Astrocyte (in vitro differentiated cells and primary cell): ENCODE measurements around the gene PTPRE. TPM values are rescaled to one million over a fixed set of nuclear protein-coding genes. Genes with fewer than 3 reads are reported as not detected.

Source experiments
- DNase-seq: peaks from one replicate; pipeline ENCODE4 v3.0.0-alpha.2; 2010; ENCODE audit warnings: low read depth
- FAIRE-seq: peaks from 2 replicates; lab custom pipeline; 2011; peaks lifted over from hg19 to GRCh38; lab: Jason Lieb, UNC
- H2AFZ ChIP-seq: 2 replicates; pipeline ENCODE4 v1.6.0; 2012; ENCODE audit warnings: low read depth, low read length, inconsistent platforms
- H3K27ac ChIP-seq: 2 replicates; pipeline ENCODE4 v1.5.1; 2011; ENCODE audit warnings: low read depth, low read length, inconsistent platforms
- H3K27me3 ChIP-seq: 2 replicates; pipeline ENCODE4 v1.6.0; 2011; ENCODE audit warnings: low read length, inconsistent platforms; ENCODE audit not compliant: insufficient read depth
- H3K36me3 ChIP-seq: 2 replicates; pipeline ENCODE4 v1.5.1; 2011; ENCODE audit warnings: low read length, inconsistent platforms; ENCODE audit not compliant: insufficient read depth
- H3K4me1 ChIP-seq: 2 replicates; pipeline ENCODE4 v1.5.1; 2011; ENCODE audit warnings: low read length, inconsistent platforms; ENCODE audit not compliant: insufficient read depth
- H3K4me2 ChIP-seq: 2 replicates; pipeline ENCODE4 v1.6.0; 2012; ENCODE audit warnings: low read length, inconsistent platforms
- H3K4me3 ChIP-seq: 2 replicates; pipeline ENCODE4 v1.5.1; 2011; ENCODE audit warnings: low read depth, mild to moderate bottlenecking, low read length, inconsistent platforms; ENCODE audit not compliant: insufficient read depth
- H3K79me2 ChIP-seq: 2 replicates; pipeline ENCODE4 v1.6.0; 2012; ENCODE audit warnings: mild to moderate bottlenecking, low read length, inconsistent platforms; ENCODE audit not compliant: insufficient read depth
- H3K9ac ChIP-seq: 2 replicates; pipeline ENCODE4 v1.6.0; 2012; ENCODE audit warnings: mild to moderate bottlenecking, low read length, inconsistent platforms
- H3K9me3 ChIP-seq: 2 replicates; pipeline ENCODE4 v1.5.1; 2012; ENCODE audit warnings: low read depth, mild to moderate bottlenecking, low read length, inconsistent platforms; ENCODE audit not compliant: insufficient read depth
- H4K20me1 ChIP-seq: 2 replicates; pipeline ENCODE4 v1.6.0; 2012; ENCODE audit warnings: low read length, inconsistent platforms; ENCODE audit not compliant: insufficient read depth
- H3K27ac Mint-ChIP-seq: one replicate; pipeline ENCODE4 v1.8.0; 2021; ENCODE audit warnings: mild to moderate bottlenecking, mixed read lengths; ENCODE audit not compliant: unreplicated experiment
- H3K27me3 Mint-ChIP-seq: one replicate; pipeline ENCODE4 v1.8.0; 2021; ENCODE audit warnings: low read depth, mixed read lengths; ENCODE audit not compliant: unreplicated experiment
- H3K36me3 Mint-ChIP-seq: one replicate; pipeline ENCODE4 v1.8.0; 2021; ENCODE audit warnings: low read depth, mixed read lengths; ENCODE audit not compliant: unreplicated experiment
- H3K4me1 Mint-ChIP-seq: one replicate; pipeline ENCODE4 v1.8.0; 2021; ENCODE audit warnings: low read depth, mixed read lengths; ENCODE audit not compliant: unreplicated experiment
- H3K4me3 Mint-ChIP-seq: one replicate; pipeline ENCODE4 v1.8.0; 2021; ENCODE audit warnings: mild to moderate bottlenecking, moderate library complexity, mixed read lengths; ENCODE audit not compliant: unreplicated experiment
- H3K9me3 Mint-ChIP-seq: one replicate; pipeline ENCODE4 v1.8.0; 2021; ENCODE audit warnings: mild to moderate bottlenecking, mixed read lengths; ENCODE audit not compliant: unreplicated experiment
- EZH2 ChIP-seq: IDR thresholded peaks from 2 replicates; pipeline ENCODE4 v1.6.1; 2012; ENCODE audit warnings: mild to moderate bottlenecking, low read length, inconsistent platforms; ENCODE audit not compliant: insufficient read depth
- total RNA-seq: library from RNA; stranded (reverse); gene quantifications from 2 replicates; pipeline ENCODE4 v1.2.1, GENCODE V29; 2021
- TF ChIP-seq, protein P1 (sequence below): IDR thresholded peaks from 2 replicates; pipeline ENCODE4 v1.5.1; 2011; ENCODE audit warnings: low read depth, mild to moderate bottlenecking, inconsistent platforms, low read length, moderate library complexity; ENCODE audit not compliant: insufficient read depth

Gene PTPRE
- total RNA-seq, 1 donor from 2014 or later: 14.1 TPM

DNA sequence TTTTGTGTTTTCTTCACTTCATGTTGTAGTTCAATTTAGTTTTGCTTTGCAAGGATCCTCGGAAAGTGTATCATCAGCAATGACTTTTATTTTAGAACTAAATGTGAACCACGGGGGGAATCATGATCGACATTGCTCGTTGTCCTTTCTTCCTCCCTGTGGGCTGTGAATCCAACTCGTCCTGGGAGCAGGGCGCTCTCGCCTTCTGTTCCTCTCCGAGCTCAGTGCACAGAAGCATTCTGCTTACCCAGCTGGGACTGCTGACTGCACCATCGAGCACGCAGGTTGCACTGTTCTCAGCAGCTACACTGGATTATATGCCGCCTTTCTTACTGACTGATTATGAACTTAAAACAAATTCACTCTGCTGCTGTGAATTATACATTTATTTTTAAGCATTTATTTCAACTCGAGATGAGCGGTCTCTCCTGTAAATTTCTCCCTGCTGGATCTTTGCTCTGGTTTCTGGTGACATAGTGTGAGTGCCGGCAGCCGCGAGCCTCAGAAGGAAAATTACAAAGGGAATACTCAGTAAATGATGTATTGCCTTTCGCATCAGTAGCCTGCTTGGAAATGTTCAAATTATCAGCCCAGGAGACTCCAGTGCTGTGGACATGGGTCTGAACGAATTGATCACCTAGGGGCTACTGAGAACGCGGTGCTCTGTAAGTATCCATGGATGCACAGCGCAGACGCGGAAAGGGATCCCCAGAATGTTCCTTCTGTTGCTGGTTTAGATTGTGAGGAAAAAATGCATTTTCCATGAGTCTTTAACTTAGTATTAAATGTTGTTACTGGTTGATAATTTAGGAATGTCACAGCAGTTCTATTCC, 92.6 kb downstream of the PTPRE start:
- no peaks in the 10 kb centered on the region for H4K20me1 ChIP-seq
- H3K79me2 ChIP-seq: no peaks in the 10 kb centered on the region
- H3K4me3 ChIP-seq: peak overlapping the region; percentile 11
- no peaks in the 10 kb centered on the region for H3K27me3 ChIP-seq
- H3K27ac ChIP-seq: no peak overlapping the region
- H2AFZ ChIP-seq: no peak overlapping the region
- Mint-ChIP-seq H3K27ac (no peak overlapping the region), H3K27me3 (no peaks in the 10 kb centered on the region), H3K9me3 (peaks cover under 1% of the 10 kb centered on the region), H3K36me3 (peaks cover 4% of the 10 kb centered on the region), H3K4me1 (peaks cover 16% of the 10 kb centered on the region), H3K4me3 (no peak overlapping the region)
- DNase-seq (peak; percentile 13), FAIRE-seq (no peak)
- TF ChIP-seq, protein P1, sequence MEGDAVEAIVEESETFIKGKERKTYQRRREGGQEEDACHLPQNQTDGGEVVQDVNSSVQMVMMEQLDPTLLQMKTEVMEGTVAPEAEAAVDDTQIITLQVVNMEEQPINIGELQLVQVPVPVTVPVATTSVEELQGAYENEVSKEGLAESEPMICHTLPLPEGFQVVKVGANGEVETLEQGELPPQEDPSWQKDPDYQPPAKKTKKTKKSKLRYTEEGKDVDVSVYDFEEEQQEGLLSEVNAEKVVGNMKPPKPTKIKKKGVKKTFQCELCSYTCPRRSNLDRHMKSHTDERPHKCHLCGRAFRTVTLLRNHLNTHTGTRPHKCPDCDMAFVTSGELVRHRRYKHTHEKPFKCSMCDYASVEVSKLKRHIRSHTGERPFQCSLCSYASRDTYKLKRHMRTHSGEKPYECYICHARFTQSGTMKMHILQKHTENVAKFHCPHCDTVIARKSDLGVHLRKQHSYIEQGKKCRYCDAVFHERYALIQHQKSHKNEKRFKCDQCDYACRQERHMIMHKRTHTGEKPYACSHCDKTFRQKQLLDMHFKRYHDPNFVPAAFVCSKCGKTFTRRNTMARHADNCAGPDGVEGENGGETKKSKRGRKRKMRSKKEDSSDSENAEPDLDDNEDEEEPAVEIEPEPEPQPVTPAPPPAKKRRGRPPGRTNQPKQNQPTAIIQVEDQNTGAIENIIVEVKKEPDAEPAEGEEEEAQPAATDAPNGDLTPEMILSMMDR: no peak
- no peak for TF ChIP-seq EZH2
- peaks cover 9% of the 10 kb centered on the region for H3K4me1 ChIP-seq
- H3K4me2 ChIP-seq: peak overlapping the region; percentile 57
- peak overlapping the region; percentile 16 for H3K9ac ChIP-seq
- no peaks in the 10 kb centered on the region for H3K36me3 ChIP-seq
- H3K9me3 ChIP-seq: no peaks in the 10 kb centered on the region

DNA sequence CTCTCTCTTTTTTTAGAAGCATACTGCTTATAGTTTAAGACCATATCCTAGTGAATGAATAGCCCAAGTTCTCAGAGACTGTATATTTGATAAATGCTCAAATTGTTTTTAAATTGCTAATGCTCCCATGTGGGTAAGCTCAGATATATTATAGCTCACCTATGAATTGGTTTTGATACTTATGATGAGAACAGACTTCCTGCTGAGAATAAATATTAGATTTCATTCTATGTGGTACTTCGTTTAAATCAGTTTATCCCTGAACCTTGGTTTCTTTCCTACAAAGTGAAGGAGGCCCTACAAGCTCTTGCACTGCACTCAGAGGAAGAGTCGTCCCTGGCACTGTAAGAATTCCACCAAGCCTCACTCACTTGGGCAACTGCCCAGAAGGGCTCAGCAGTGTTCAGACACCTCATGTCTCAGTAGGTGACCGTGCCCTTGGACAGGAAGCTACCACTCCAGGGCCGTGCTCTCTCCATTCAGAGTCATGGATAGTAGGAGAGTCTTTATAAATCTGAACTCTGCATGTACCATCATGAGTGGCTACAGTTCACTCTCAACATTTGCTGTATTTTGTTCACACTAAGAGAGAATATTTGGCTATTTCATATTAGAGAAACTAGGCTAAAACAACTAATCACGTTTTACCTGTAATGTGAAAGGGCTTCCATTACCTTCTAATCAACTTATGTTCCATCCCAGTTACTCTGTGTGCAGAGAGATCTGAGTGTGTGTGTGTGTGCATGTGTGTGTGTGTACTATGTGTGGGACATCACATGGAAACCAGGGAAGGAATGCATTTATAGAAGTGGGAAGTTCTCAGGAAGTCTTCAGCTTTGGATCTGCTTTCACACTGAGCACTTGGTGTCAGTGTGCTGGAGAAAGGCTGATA, 93.8 kb downstream of the PTPRE start:
- no peaks in the 10 kb centered on the region for H4K20me1 ChIP-seq
- H3K27ac ChIP-seq: no peak overlapping the region
- Mint-ChIP-seq H3K27ac (no peak overlapping the region), H3K36me3 (peaks cover 6% of the 10 kb centered on the region), H3K4me3 (no peak overlapping the region), H3K9me3 (peaks cover 2% of the 10 kb centered on the region), H3K27me3 (no peaks in the 10 kb centered on the region), H3K4me1 (peaks cover 15% of the 10 kb centered on the region)
- H3K27me3 ChIP-seq: no peaks in the 10 kb centered on the region
- H3K4me1 ChIP-seq: peaks cover 9% of the 10 kb centered on the region
- H2AFZ ChIP-seq: no peak overlapping the region
- peak; percentile 48 for DNase-seq
- peak overlapping the region; percentile 28 for H3K4me2 ChIP-seq
- no peak overlapping the region for H3K9ac ChIP-seq
- no peaks in the 10 kb centered on the region for H3K9me3 ChIP-seq
- H3K4me3 ChIP-seq: no peak overlapping the region
- FAIRE-seq: no peak
- H3K36me3 ChIP-seq: no peaks in the 10 kb centered on the region
- no peak for TF ChIP-seq EZH2
- TF ChIP-seq, protein P1: no peak
- peaks cover 4% of the 10 kb centered on the region for H3K79me2 ChIP-seq
